IMR-90 (cell line): Measurements from ENCODE around the gene PGF. TPM values are rescaled to one million over a fixed set of nuclear protein-coding genes. Genes with fewer than 3 reads are reported as not detected.

Experiments
- ATAC-seq: fragments of 200-7000 bp; cut with Tn5 transposase; 2 replicates; pipeline ENCODE4 v1.9.1; 2020; ENCODE audit warnings: low read depth, mild to moderate bottlenecking, moderate library complexity
- BruUV-seq: library from RNA; stranded (reverse); fragments of 400-500 nt; replicated peaks from 2 replicates; lab custom pipeline; 2021; lab: Mats Ljungman, UMichigan
- CTCF ChIA-PET: fragments of 300-600 bp; formaldehyde crosslinking; extraction: SDS; loops from one replicate; lab custom pipeline; 2021; ENCODE audit warnings: antibody characterized with exemption; lab: Yijun Ruan, JAX
- POLR2A ChIA-PET: fragments of 300-600 bp; sonication (Branson Sonifier 250); formaldehyde crosslinking; loops from one replicate; lab custom pipeline; 2022; ENCODE audit warnings: antibody characterized with exemption; ENCODE audit not compliant: unreplicated experiment; lab: Charles Lee
- DNase-seq: peaks from one replicate; pipeline ENCODE4 v3.0.0; 2013
- H2AFZ ChIP-seq: replicated peaks from 2 replicates; pipeline ENCODE3; 2013; ENCODE audit warnings: low read length, mild to moderate bottlenecking; ENCODE audit not compliant: poor library complexity
- H2AK5ac ChIP-seq: 2 replicates; pipeline ENCODE4 v1.6.1; 2013; ENCODE audit warnings: low read depth, low read length, inconsistent platforms
- H2AK9ac ChIP-seq: replicated peaks from 2 replicates; pipeline ENCODE3; 2013; ENCODE audit warnings: mild to moderate bottlenecking, low read depth, low read length, moderate library complexity; ENCODE audit not compliant: poor library complexity
- H2BK120ac ChIP-seq: 2 replicates; pipeline ENCODE4 v1.6.1; 2013; ENCODE audit warnings: low read depth, low read length, inconsistent platforms
- H2BK15ac ChIP-seq: 3 replicates; pipeline ENCODE4 v1.6.1; 2013; ENCODE audit warnings: low read depth, low read length, inconsistent platforms
- H2BK20ac ChIP-seq: 2 replicates; pipeline ENCODE4 v1.6.1; 2013; ENCODE audit warnings: low read depth, mild to moderate bottlenecking, inconsistent platforms, low read length, moderate library complexity
- H2BK5ac ChIP-seq: 2 replicates; pipeline ENCODE4 v1.6.1; 2013; ENCODE audit warnings: mild to moderate bottlenecking, low read depth, low read length, inconsistent platforms; ENCODE audit not compliant: poor library complexity, severe bottlenecking
- H3K14ac ChIP-seq: replicated peaks from 2 replicates; pipeline ENCODE4 v1.6.1; 2013; ENCODE audit warnings: low read depth, low read length, inconsistent platforms
- H3K18ac ChIP-seq: 2 replicates; pipeline ENCODE4 v1.6.1; 2013; ENCODE audit warnings: low read depth, low read length, control low read depth
- H3K23ac ChIP-seq: 2 replicates; pipeline ENCODE4 v1.6.1; 2013; ENCODE audit warnings: low read depth, low read length, inconsistent platforms
- H3K27ac ChIP-seq: 2 replicates; pipeline ENCODE4 v1.5.1; 2013; ENCODE audit warnings: mild to moderate bottlenecking, control low read depth, low read length; ENCODE audit not compliant: insufficient read depth
- H3K27me3 ChIP-seq: 2 replicates; pipeline ENCODE4 v1.6.1; 2013; ENCODE audit warnings: low read length; ENCODE audit not compliant: control insufficient read depth, insufficient read depth
- H3K36me3 ChIP-seq: 2 replicates; pipeline ENCODE4 v1.6.1; 2013; ENCODE audit warnings: low read length, mixed read lengths; ENCODE audit not compliant: control insufficient read depth, insufficient read depth
- H3K4ac ChIP-seq: 2 replicates; pipeline ENCODE4 v1.6.1; 2013; ENCODE audit warnings: low read depth, low read length, inconsistent platforms
- H3K4me1 ChIP-seq: 2 replicates; pipeline ENCODE4 v1.6.1; 2013; ENCODE audit warnings: low read length, mixed read lengths; ENCODE audit not compliant: control insufficient read depth, insufficient read depth
- H3K4me2 ChIP-seq: 2 replicates; pipeline ENCODE4 v1.6.1; 2013; ENCODE audit warnings: low read depth, mild to moderate bottlenecking, control low read depth, low read length, moderate library complexity
- H3K4me3 ChIP-seq: 2 replicates; pipeline ENCODE4 v1.5.1; 2013; ENCODE audit warnings: low read depth, mild to moderate bottlenecking, control low read depth, low read length, moderate library complexity; ENCODE audit not compliant: insufficient read depth
- H3K56ac ChIP-seq: 2 replicates; pipeline ENCODE4 v1.6.1; 2013; ENCODE audit warnings: low read length, inconsistent platforms; ENCODE audit not compliant: insufficient read depth; ENCODE audit errors: extremely low read depth
- H3K79me1 ChIP-seq, 2 experiments: 2 replicates each; pipeline ENCODE4 v1.6.1; 2013; ENCODE audit warnings: low read length in 2 of 2, inconsistent platforms in 1 of 2, low read depth in 1 of 2
- H3K9ac ChIP-seq: 2 replicates; pipeline ENCODE4 v1.6.1; 2013; ENCODE audit warnings: low read depth, low read length, control low read depth
- H3K9me1 ChIP-seq: 2 replicates; pipeline ENCODE4 v1.6.1; 2013; ENCODE audit warnings: low read length, inconsistent platforms; ENCODE audit not compliant: insufficient read depth
- H3K9me3 ChIP-seq: 2 replicates; pipeline ENCODE4 v1.6.1; 2013; ENCODE audit warnings: low read length; ENCODE audit not compliant: control insufficient read depth, insufficient read depth
- H4K20me1 ChIP-seq: 2 replicates; pipeline ENCODE4 v1.6.1; 2013; ENCODE audit warnings: low read length, inconsistent platforms; ENCODE audit not compliant: insufficient read depth
- H4K5ac ChIP-seq: 2 replicates; pipeline ENCODE4 v1.6.1; 2013; ENCODE audit warnings: mild to moderate bottlenecking, low read depth, low read length, control low read depth
- H4K8ac ChIP-seq, 2 experiments: 2 replicates each; pipeline ENCODE4 v1.6.1; 2013; ENCODE audit warnings: low read depth in 2 of 2, low read length in 2 of 2, control low read depth in 1 of 2, inconsistent platforms in 1 of 2
- H4K91ac ChIP-seq: 2 replicates; pipeline ENCODE4 v1.6.1; 2013; ENCODE audit warnings: low read depth, low read length, inconsistent platforms; ENCODE audit not compliant: insufficient read depth
- BHLHE40 ChIP-seq: fragments of 150-350 bp; IDR thresholded peaks from 2 replicates; pipeline ENCODE4 v1.6.1; 2016; ENCODE audit warnings: mild to moderate bottlenecking, low read depth, low read length
- CEBPB ChIP-seq: IDR thresholded peaks from 2 replicates; pipeline ENCODE4 v1.6.1; 2012; ENCODE audit warnings: low read depth, low read length, improper control_type of control experiment
- CHD1 ChIP-seq: IDR thresholded peaks from 2 replicates; pipeline ENCODE4 v1.6.1; 2012; ENCODE audit warnings: low read depth, low read length, improper control_type of control experiment
- MAFK ChIP-seq: IDR thresholded peaks from 2 replicates; pipeline ENCODE4 v1.6.1; 2012; ENCODE audit warnings: low read depth, low read length, improper control_type of control experiment
- MAZ ChIP-seq: IDR thresholded peaks from 2 replicates; pipeline ENCODE4 v1.6.1; 2012; ENCODE audit warnings: low read depth, mild to moderate bottlenecking, low read length, improper control_type of control experiment, moderate library complexity, borderline replicate concordance
- MXI1 ChIP-seq: IDR thresholded peaks from 2 replicates; pipeline ENCODE4 v1.6.1; 2012; ENCODE audit warnings: low read depth, mild to moderate bottlenecking, low read length, moderate library complexity, borderline replicate concordance
- NFE2L2 ChIP-seq: fragments of 150-350 bp; IDR thresholded peaks from 2 replicates; pipeline ENCODE4 v1.6.1; 2016; ENCODE audit warnings: low read depth, mild to moderate bottlenecking, low read length
- POLR2A ChIP-seq: IDR thresholded peaks from 2 replicates; pipeline ENCODE4 v1.6.1; 2012; ENCODE audit warnings: mild to moderate bottlenecking, low read depth, low read length
- RAD21 ChIP-seq: IDR thresholded peaks from 2 replicates; pipeline ENCODE4 v1.6.1; 2012; ENCODE audit warnings: low read length, improper control_type of control experiment
- RCOR1 ChIP-seq: IDR thresholded peaks from 2 replicates; pipeline ENCODE4 v1.6.1; 2012; ENCODE audit warnings: mild to moderate bottlenecking, low read length, improper control_type of control experiment; ENCODE audit not compliant: insufficient replicate concordance
- whole genome bisulfite sequencing, 2 experiments: methylation state at CpG; one replicate each; pipeline versions ENCODE4 v1.1.5 to v1.1.7; 2013; ENCODE audit warnings: missing lambda C conversion rate in 2 of 2; ENCODE audit not compliant: insufficient read length in 1 of 2; ENCODE audit errors: extremely low coverage in 2 of 2; 5-methylcytosine and 5-hydroxymethylcytosine counted together
- dilution Hi-C: fragments of 300-500 bp; cut with HindIII; formaldehyde crosslinking; loops from one replicate; pipeline ENCODE4 v1.14.3; 2018; ENCODE audit warnings: low sequenced_read_pairs; ENCODE audit not compliant: unreplicated experiment
- in situ Hi-C: fragments of 300-500 bp; cut with MboI; formaldehyde crosslinking; loops from 3 replicates; pipeline ENCODE4 v1.14.3; 2019; ENCODE audit warnings: low sequenced_read_pairs, inconsistent platforms, mixed read lengths
- intact Hi-C: fragments of 100-400 bp; cut with micrococcal nuclease; formaldehyde crosslinking; loops from 2 replicates; pipeline ENCODE4 v1.10.0; 2022
- polyA plus RNA-seq, 3 experiments: library from polyadenylated mRNA; depleted of rRNA; stranded (reverse); fragments of >200 nt; gene quantifications; 2 replicates each; pipeline ENCODE4 v1.2.3, GENCODE V29; 2012; ENCODE audit warnings: low replicate concordance in 1 of 3
- total RNA-seq: library from RNA; depleted of rRNA; stranded (reverse); fragments of >200 nt; gene quantifications from 2 replicates; pipeline ENCODE4 v1.2.3, GENCODE V29; 2012
- TF ChIP-seq, protein P1 (sequence below): fragments of 150-350 bp; IDR thresholded peaks from 2 replicates; pipeline ENCODE4 v1.6.1; 2016; ENCODE audit warnings: low read depth, mild to moderate bottlenecking, low read length, moderate library complexity, borderline replicate concordance
- TF ChIP-seq, protein P2 (sequence below): fragments of 150-350 bp; IDR thresholded peaks from 2 replicates; pipeline ENCODE4 v1.6.1; 2017; ENCODE audit warnings: mild to moderate bottlenecking, antibody characterized with exemption, low read length, low read depth
- TF ChIP-seq, protein P3 (sequence below): conservative IDR thresholded peaks from 2 replicates; pipeline ENCODE4 v1.5.1; 2012; ENCODE audit warnings: mild to moderate bottlenecking, low read depth, low read length, improper control_type of control experiment

PGF gene
- total and polyA plus RNA-seq, 2 of the 4 experiments (the other 2 are of a cell fraction), result 0.36 to 0.39 TPM

GRCh38 chr14:74921053-74921620 lies 34.3 kb downstream of the PGF start:
- H3K9ac ChIP-seq, result no peak overlapping the region
- peaks cover 3% of the 10 kb centered on the region; the same call in 1 of the 2 replicates for H3K4me1 ChIP-seq
- 0 out of 2 replicates have a peak, but pooled peaks cover 2% of the 10 kb centered on the region for H3K9me1 ChIP-seq
- H3K14ac ChIP-seq, result no peak overlapping the region
- no peak overlapping the region for H2BK15ac ChIP-seq
- no peaks in the 10 kb centered on the region for H3K36me3 ChIP-seq
- no peak overlapping the region for H3K18ac ChIP-seq
- no peak overlapping the region for H3K4ac ChIP-seq
- no peaks in the 10 kb centered on the region for H3K9me3 ChIP-seq
- dilution Hi-C loops (no loop called here), in situ Hi-C loops (no loop called here), intact Hi-C loops (no loop called here)
- CTCF ChIA-PET, result interaction anchor here (0.6 to 1.5 kb wide), 2 partner anchors 101 to 168 kb away, joined by 3 read pairs; no protein-coding TSS in a partner anchor
- H3K79me1 ChIP-seq, result no peaks in the 10 kb centered on the region
- POLR2A ChIA-PET, result no interaction called here
- H3K4me2 ChIP-seq, result no peak overlapping the region
- H3K27me3 ChIP-seq, result no peaks in the 10 kb centered on the region
- no peak overlapping the region for H3K4me3 ChIP-seq
- ATAC-seq (no peak), DNase-seq (no peak)
- no peak overlapping the region for H2AK9ac ChIP-seq
- H2BK20ac ChIP-seq, result no peak overlapping the region
- no peak overlapping the region for H4K91ac ChIP-seq
- H4K5ac ChIP-seq, result no peak overlapping the region
- no peaks in the 10 kb centered on the region for H4K20me1 ChIP-seq
- 98% methylated on average over 11 of the region's 19 CpGs; no CpG with 5 or more reads in 1 of the 2 experiments for WGBS, 2 experiments
- TF ChIP-seq MAZ, result no peak
- TF ChIP-seq POLR2A, result no peak
- no peak for TF ChIP-seq MAFK
- TF ChIP-seq, protein P1, sequence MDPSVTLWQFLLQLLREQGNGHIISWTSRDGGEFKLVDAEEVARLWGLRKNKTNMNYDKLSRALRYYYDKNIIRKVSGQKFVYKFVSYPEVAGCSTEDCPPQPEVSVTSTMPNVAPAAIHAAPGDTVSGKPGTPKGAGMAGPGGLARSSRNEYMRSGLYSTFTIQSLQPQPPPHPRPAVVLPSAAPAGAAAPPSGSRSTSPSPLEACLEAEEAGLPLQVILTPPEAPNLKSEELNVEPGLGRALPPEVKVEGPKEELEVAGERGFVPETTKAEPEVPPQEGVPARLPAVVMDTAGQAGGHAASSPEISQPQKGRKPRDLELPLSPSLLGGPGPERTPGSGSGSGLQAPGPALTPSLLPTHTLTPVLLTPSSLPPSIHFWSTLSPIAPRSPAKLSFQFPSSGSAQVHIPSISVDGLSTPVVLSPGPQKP, result no peak
- no peak for TF ChIP-seq CEBPB
- no peak for TF ChIP-seq BHLHE40
- TF ChIP-seq MXI1, result no peak
- no peak for TF ChIP-seq CHD1
- no peak for TF ChIP-seq RCOR1
- no peak for TF ChIP-seq NFE2L2
- TF ChIP-seq RAD21, result no peak
- TF ChIP-seq, protein P2, sequence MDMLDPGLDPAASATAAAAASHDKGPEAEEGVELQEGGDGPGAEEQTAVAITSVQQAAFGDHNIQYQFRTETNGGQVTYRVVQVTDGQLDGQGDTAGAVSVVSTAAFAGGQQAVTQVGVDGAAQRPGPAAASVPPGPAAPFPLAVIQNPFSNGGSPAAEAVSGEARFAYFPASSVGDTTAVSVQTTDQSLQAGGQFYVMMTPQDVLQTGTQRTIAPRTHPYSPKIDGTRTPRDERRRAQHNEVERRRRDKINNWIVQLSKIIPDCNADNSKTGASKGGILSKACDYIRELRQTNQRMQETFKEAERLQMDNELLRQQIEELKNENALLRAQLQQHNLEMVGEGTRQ, result no peak
- TF ChIP-seq, protein P3, sequence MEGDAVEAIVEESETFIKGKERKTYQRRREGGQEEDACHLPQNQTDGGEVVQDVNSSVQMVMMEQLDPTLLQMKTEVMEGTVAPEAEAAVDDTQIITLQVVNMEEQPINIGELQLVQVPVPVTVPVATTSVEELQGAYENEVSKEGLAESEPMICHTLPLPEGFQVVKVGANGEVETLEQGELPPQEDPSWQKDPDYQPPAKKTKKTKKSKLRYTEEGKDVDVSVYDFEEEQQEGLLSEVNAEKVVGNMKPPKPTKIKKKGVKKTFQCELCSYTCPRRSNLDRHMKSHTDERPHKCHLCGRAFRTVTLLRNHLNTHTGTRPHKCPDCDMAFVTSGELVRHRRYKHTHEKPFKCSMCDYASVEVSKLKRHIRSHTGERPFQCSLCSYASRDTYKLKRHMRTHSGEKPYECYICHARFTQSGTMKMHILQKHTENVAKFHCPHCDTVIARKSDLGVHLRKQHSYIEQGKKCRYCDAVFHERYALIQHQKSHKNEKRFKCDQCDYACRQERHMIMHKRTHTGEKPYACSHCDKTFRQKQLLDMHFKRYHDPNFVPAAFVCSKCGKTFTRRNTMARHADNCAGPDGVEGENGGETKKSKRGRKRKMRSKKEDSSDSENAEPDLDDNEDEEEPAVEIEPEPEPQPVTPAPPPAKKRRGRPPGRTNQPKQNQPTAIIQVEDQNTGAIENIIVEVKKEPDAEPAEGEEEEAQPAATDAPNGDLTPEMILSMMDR, result no peak
- H3K23ac ChIP-seq, result no peak overlapping the region
- H2BK120ac ChIP-seq, result no peak overlapping the region
- no peak overlapping the region for H2AFZ ChIP-seq
- H4K8ac ChIP-seq, result no peak overlapping the region
- no peak overlapping the region for H2AK5ac ChIP-seq
- no peak overlapping the region for H3K27ac ChIP-seq
- no TSS peak for BruUV-seq
- H2BK5ac ChIP-seq, result no peak overlapping the region
- H3K56ac ChIP-seq, result no peak overlapping the region
